Breast epithelium (tissue), 3 donors: ENCODE data around the gene PI4K2B.

ENCODE experiments used
- CTCF ChIP-seq, 3 donors: fragments of 450-650 bp; IDR thresholded peaks; one replicate each; pipeline ENCODE4 v1.5.1; 2016 to 2017; ENCODE audit warnings: antibody characterized with exemption in 3 of 3, mild to moderate bottlenecking in 3 of 3, moderate library complexity in 3 of 3
- POLR2AphosphoS5 ChIP-seq, 3 donors: sonication (generic); formaldehyde crosslinking; IDR thresholded peaks; one replicate each; pipeline ENCODE4 v1.6.1; 2017; ENCODE audit warnings: antibody characterized with exemption in 3 of 3

- TF ChIP-seq CTCF (IDR thresholded peaks at IDR 0.05): peak; percentile 57 to 66 (median 58)
- peak in 1 of 3 donors; percentile 7 for TF ChIP-seq POLR2AphosphoS5 (IDR thresholded peaks at IDR 0.05)
These were observed 847 bp downstream of the PI4K2B start for GRCh38 chr4:25234390-25235370.
